HG02759 (cell line): ENCODE data around the gene HS3ST4.
"Not testable (repeated sequence)": the region's sequence is repeated elsewhere in the genome, so short reads cannot be mapped to it uniquely, and the experiment has no call there.

Source experiments
- ATAC-seq: cut with Tn5 transposase; IDR thresholded peaks from one replicate; pipeline ENCODE4 v1.9.1; 2021; ENCODE audit warnings: mild to moderate bottlenecking, moderate library complexity; ENCODE audit not compliant: unreplicated experiment

The HS3ST4 gene

DNA sequence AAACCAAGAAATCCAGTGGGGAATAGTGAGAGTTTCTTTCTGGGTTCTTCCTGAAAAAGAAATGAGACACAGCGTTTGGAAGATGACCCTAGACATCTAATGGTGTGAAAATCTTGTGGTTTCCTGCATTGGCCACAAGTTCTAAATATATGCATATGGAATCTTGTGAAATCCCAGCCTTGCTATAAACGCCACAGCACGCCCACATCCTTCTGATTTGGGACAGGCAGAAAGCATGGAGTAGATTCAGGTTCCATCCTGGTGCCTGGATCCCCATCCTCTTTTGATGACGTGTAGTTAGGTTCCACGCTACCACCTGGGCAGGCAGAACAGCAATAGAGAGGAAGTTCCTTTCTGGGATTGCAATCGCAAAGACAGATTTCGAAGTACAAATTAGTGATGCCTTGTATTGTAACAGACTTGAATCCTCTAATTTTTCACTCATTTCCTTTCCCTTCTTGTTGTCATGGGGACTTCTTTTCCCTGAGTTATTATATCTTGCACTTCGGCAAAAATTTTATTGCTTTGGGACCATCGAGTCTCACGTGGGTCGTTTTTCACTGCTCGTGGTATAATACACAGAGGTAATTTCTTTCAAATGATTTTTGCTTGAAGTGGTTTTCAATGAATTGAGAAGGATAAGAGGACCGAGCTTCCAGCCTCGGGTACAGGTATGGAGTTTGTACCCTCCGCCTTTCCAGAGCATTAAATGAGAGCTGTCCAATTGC, 37.6 kb downstream of the HS3ST4 start:
- no peak for ATAC-seq

DNA sequence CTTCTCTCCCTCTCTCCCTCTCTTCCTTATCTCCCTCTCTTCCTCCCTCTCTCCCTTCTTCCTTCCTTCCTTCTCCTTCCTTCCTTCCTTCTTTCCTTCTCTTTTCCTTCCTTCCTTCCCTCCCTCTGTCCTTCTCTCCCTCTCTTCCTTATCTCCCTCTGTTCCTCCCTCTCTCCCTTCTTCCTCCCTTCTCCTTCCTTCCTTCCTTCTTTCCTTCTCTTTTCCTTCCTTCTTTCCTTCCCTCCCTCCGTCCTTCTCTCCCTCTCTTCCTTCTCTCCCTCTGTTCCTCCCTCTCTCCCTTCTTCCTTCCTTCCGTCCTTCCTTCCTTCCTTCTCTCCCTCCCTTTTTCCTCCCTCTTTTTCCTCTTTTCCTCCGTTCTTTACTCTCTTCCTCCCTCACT, 38.6 kb downstream of the HS3ST4 start:
- ATAC-seq, result no peak

DNA sequence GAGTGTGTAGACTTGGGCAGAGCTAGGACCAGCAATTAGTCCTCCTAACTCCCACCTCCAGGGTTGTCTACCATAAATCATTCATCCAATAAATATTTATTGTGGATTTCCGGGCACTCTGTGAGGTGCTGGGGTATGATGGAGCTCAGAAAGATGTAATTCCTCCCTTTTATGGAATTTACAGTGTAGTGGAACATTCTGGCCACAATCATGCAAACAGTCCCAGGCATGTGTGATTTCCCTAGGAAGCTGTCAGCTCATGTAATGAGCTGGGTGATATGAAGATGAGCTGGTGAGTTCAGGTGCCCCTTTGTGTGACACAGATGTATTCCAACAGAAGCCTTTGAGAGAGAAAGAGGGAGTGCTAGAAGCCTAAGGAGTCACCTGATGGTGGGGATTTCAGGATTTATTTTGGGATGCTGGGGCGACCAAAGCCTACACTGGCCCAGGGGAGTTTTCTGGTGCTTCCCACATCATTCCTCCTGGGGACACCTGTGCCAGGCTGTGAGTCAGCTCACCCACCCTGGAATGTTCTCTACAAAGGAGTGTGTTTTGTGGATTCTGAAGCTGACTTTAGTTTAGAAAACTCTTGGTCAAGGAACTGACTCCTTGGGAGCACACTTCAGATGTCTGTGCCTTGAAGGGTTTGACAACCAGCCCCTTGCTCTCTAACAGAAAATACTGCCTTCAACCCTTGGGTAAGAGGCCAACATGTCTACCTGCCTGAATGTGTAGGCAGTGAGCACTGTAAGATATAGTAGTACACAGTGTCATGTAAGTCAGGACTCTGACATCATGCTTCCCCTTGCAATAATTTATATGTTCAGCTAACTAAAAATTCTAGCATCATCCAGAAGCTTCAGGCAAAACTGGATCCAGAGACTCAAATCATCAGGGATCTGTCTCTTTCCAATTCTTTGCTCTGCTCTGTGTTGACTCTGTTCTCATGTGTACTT, 42.9 kb downstream of the HS3ST4 start:
- no peak for ATAC-seq

DNA sequence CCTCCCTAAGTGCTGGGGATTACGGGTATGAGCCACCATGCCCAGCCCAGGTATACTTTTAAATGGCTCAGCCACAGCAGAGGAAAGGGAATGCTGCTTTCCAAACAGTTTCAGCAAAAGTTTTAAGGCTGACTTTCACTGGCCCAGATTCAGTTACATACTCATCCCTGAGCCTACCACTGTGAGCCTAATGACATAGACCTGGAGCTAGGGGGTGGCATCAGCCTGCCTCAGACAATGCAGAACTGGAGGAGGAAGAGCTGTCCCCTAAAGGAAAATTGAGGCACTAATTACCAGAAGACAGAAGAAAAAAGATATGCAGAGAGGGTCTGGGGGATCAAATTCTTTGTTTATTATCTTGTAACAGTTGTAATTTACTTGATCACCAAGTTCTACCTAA, 43.9 kb downstream of the HS3ST4 start:
- no peak for ATAC-seq

DNA sequence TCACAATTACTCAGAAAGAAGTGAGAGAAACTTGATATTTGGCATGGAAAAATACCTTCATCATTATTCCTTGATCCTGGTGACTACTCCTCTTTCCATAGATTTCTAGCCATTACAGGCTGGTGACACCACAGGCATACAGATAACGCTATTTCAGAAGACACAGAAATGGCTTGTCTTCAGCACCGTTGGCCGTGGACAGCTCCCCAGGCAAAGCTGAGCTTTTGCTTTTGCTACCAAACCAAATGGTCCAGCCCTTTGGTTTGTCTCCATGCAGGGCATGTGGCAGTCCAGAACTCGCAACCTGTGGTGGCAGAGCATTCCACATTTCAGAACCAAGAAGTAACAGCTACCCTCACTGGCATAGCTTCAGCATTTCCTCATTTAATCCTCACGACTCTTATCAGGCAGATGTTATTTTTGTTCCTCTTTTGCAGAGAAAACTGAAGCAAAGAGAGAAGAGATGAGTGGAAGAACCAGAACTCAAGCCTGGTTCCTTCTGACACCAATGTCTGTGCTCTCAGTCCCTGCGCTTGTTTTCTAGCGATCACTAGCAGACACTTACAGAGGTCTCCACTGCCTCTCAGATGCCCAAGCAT, 55.5 kb downstream of the HS3ST4 start:
- ATAC-seq, result no peak

DNA sequence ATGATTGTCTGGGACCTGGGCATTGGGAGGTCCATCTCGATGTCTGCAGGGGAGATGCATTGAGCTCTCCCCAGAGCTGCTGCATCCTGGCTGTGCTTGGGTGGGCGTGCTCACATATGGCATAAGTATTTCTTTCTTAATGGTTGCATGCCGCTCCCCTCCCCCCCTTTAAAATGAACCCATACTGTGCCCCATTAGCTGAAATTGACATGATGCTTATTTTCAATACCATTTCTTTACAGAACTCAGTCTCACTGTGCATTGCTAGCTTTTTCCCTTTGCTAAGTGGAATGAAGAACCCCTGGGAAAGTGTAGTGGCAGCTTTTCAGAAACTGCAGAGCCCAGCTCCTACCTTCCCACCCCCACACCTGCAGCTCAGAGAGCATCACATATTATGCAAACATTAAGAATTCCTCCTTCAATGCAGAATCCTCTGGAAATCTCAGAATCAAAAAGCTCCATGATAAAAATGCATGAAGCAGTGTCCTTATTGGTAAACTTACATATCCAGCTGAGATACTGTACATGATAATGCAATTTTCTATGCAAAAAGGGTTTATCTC, 56.4 kb downstream of the HS3ST4 start:
- no peak for ATAC-seq

DNA sequence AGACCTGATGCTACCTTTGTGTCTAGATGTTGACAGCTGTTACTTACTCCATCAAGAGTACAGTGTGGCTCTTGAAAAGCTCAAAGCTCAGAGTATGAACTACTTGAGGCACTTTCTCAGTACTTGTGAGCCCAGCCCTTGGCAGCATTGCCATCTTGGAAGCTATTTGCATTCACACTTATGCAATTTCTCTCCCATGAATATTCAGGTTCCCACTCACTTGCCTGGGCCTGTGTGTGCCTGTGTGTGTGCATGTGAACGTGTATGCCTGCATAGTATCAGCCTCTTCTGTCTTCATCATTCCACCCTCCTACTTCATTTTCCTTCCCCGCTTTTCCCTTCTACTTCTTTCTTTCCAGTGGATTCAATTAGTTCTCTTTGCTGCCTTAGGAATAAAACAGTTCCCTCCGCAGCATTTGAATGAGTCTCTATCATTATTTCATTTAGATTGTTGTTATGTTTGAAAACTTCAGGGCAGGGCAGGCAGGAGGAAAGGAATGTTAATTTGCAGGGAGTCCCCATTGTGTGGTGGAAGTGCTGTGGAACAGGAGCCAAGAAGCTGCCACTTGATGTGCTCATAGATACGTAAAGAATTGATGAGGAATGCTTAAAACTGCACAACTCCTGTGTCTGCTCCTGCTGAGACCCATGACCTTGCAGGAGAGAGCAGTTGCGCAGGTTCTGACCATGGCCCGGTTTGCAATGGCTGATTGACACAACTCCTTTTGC, 58.9 kb downstream of the HS3ST4 start:
- ATAC-seq, result no peak

DNA sequence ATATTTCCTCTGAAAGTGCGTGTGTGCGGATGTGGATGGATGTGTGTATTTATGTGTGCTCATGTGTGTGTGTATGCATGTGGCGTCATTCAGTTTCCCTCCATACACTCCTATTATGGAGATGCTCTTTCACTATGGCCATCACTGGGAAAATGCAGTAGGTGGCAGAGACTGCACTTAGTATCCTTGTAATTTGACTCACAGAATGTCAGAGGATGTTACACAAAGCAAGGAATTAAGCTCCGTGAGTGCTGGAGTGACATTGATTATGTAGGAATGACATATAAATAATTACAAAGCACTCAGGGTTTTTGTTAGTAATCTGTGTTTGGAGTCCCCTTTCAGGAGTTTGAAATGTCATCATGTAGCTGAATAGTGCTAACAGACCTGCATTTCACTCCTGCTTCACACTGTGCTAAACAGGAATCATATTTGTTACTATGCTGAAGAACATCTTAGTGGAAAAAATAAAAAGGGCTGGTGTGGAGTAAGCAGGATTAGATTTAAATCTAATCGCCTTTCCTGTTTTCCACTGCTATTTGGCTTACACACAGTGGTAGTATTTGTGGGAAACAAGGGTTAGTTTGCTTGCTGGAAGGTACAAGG, 59.6 kb downstream of the HS3ST4 start:
- ATAC-seq, result no peak

DNA sequence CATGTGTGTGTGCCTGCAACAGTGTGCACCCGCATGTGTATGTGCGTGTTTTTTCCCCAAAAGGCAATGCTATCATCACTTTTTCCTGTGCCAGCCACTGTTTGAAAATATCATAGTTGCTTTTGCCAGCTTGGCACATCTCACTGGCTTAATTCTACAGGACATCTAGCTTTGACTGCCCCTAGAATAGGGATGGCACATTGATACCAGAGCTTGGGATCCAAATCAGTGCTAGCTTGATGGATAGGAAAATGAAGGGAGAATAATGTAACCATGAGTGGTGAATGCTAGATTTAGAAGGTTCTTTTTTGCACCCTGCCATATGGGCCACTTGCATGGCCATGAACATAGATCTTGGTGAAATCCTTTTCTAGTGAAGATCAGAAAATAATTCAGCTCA, 72.7 kb downstream of the HS3ST4 start:
- ATAC-seq, result no peak

DNA sequence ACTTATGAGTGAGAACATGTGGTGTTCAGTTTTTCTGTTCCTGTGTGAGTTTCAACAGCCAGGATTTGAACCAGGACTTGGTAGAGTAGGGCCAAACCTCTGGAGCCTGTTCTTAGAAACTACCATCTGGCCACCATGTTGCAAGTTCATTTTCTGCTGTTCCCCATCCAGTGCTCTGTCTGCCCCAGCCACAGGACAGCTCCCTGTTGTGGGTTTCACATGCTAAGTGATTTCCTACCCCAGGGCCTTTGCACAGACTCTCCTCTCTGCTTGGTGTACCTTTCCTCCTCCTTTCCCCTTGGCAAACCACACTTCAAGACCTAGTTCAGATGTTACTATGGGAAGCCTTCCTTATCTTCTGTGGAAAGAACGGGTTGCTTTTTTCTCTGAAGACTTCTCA, 79.5 kb downstream of the HS3ST4 start:
- no peak for ATAC-seq

DNA sequence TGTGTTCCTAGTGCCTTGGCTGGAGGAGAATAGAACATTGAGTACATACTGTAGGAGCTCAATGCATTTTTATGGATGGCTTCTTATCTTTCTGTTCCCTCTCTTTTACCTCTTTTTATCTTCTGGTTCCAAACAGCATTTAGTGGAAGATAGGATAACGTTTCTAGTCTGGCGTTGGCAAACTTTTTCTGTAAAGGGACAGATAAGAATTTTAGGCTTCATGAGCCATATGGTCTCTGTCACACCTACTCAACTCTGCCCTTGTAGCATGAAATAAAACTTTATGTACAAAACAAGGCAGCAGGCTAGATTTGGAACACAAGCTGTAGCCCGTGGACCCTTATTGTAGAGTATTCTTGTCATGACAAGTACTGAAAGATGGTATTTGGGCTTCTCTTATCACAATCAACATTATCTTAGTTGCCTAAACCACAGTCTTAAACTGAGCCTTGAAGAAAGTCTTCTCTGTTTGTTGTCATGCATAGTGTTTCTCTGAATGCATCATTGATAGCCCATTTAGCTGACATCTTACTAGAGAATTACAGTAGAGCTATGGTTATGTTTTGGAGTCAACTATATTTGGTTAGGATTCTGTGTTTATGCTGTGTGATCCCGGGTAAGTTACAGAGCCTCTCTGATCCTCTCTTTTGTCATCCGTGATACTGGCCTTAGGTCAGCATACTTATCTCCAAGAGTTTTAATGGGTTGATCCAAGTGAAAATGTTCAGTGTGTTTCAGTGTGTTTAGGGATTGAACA, 80.2 kb downstream of the HS3ST4 start:
- no peak for ATAC-seq

DNA sequence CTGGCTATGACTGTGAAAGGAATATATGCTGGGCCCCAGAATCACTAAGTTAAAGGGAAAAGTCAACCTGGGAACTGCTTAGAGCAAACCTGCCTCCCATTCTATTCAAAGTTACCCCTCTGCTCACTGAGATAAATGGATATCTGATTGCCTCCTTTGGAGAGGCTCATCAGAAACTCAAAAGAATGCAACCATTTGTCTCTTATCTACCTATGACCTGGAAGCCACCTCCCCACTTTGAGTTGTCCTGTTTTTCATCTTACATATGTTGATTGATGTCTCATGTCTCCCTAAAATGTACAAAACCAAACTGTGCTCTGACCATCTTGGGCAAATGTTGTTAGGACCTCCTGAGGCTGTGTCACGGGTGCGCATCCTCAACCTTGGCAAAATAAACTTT, 84.5 kb downstream of the HS3ST4 start:
- ATAC-seq, result not testable (repeated sequence)

DNA sequence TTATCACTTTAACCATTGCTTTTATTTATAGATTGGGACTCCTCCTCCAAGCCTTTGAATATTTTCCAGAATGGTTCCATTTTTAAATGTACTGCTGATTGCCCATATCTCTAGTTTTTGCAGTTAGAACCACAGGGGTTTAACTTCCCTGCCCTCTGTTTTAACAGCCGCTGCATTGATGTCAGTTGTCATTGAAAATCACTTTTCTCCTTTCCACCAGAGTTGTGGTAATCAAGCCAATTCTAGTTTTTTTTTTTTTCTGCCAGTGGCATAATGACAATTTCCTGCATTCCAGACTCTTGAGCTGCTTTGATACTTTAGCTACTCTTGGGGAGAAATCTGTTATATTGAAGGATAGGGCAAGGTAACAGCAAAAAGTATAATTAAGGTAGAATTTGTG, 91.5 kb downstream of the HS3ST4 start:
- ATAC-seq, result no peak

DNA sequence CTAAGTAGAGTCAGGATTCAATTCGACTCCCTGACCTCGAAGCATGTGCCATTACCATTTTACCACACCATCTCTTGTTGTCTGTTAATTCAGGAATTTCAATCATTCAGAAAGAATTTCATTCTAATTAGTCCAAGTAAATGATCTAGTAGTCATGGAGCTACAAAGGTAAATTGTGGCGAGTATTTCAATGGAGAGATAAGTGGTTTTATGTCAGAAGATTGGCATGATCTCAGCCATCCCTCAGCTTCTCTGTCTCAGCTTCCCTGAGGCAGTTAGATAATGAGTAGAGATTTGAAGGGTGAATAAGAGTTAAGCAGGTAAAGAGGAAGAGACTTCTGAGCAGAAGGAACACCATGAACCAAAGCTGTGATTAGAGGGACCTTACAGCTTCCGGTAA, 93.6 kb downstream of the HS3ST4 start:
- ATAC-seq, result no peak

DNA sequence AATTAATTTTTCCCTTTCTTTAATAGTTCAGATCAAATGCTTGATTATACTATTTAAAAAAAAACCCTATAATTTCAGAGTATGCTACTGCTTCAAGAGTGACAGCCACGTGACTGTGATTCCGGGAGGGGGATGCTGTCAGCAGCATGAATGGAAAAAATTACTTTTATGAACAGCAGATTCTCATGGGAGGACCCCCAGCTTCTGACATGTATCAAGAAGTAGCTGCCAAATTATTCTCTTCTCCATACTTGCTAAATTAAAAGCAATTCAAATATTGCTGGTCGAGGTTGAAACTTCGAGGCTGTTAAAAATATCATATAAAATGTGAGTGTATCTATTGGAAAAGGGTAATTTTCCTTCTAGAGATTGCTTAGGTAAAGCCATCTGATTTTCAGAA, 95.0 kb downstream of the HS3ST4 start:
- no peak for ATAC-seq

DNA sequence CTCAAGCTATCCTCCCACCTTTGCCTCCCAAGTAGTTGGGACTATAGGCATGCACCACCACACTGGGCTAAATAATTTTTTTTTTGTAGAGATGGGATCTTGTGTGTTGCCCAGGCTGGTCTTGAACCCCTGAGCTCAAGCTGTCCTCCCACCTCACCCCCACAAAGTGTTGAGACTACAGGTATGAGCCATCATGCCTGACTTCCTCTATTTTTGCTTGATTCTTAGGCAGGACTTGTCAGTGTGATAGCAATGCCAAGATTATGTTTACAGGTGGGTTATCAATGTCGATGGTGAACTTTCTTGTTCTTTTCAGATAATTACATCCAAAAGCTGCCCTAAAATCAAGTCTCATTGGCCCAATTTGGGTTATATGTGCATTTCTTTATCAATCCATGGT, 96.9 kb downstream of the HS3ST4 start:
- no peak for ATAC-seq

DNA sequence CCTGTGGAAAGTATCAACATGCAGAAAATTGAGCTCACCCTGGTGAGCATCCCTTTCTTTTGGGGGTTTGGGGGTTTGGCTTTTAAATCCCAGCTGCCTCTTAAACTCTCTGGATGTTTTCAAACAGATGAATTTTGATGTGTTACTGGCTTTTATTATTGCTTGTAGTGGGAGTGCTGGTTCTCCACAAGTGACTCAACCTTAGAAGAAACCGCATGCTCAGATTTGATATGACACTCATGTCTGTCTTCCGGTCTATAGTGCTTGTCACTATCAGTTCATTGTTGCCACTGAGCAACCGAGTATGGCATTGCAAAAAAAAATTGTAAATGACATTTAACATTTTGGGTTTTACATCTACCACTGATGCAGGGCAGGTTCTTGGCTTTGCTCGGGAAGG, 104.5 kb downstream of the HS3ST4 start:
- no peak for ATAC-seq

DNA sequence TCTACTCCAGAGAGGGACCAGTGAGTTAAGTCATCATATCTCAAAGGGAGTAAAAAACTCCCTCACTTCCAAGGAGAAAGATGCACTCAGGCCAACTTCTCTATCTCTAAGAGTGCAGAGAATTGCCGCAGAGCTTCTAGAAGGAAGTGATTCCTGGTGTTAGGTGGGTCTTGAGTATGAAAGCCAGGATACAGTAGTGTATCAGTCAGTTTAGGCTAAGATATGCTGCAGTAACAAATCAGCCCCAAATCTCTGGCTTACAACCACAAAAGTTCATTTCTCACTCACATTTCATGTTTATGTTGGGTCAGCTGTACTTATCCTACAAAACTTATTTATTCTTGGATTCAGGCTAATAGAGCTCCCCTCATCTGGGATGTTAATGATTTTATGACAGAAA, 106.3 kb downstream of the HS3ST4 start:
- no peak for ATAC-seq

DNA sequence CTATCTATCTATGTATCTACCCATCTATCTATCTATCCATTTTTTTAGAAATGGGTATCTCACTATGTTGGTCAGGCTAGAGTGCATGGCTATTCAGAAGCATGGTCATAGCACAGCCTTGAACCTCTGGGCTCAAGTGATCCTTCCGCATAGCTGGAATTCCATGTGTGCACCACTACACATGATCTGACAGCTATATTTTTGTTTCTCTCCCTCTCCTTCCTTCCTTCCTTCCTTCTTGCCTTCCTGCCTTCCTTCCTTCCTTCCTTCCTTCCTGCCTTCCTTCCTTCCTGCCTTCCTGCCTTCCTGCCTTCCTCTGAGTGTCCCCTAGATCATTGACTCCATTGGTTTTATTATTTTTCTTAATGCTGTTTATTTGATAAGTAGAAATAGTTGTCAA, 108.1 kb downstream of the HS3ST4 start:
- no peak for ATAC-seq

DNA sequence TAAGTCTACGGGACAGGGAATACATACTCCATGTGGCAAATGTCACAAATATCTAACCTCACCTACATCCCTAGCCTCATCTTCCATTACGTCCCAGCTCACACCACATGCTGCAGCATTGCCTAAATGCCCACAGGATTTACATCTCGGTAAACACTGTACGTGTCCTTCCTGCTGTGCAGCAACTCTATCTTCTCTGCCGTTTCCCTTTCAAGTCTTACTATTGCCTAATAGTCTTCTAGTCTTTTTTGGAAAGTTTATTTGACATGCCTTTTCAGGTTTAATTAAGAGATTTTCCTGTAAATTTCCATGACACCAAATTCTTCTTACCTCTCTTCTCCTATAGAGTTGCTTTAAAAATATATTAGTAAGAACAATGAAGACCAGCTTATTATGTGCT, 120.5 kb downstream of the HS3ST4 start:
- no peak for ATAC-seq
